Activated T-cell treated with anti-CD3 and anti-CD28 coated beads for 48 hours (primary cell): ENCODE data around the gene HTR2A.

ENCODE experiments used
- DNase-seq: peaks from one replicate; pipeline ENCODE4 v3.0.0-alpha.2; 2020; ENCODE audit warnings: low read depth

The HTR2A gene

GRCh38 chr13:46868091-46868490 is 28.8 kb downstream of the HTR2A start:
- DNase-seq, result no peak

DNA sequence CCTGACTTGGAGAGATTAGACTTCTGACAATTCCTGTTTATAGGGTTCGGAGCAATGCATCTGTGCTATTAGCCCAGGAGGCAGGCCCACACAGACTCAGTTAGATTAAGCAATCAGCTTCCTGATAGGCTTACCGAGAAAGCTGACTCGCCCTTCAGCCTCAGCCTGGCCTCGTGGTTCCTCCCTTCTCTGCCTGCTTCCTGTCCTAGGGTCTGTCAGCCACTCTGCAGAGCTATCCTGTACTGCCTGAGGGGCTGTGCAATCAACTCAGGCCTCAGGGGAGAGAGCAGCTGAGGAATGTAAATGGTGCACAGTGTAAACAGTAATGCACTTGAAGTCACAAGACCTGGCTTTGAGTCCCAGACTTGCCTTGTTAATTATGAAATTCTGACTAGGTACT is 30.7 kb downstream of the HTR2A start:
- DNase-seq, result no peak

DNA sequence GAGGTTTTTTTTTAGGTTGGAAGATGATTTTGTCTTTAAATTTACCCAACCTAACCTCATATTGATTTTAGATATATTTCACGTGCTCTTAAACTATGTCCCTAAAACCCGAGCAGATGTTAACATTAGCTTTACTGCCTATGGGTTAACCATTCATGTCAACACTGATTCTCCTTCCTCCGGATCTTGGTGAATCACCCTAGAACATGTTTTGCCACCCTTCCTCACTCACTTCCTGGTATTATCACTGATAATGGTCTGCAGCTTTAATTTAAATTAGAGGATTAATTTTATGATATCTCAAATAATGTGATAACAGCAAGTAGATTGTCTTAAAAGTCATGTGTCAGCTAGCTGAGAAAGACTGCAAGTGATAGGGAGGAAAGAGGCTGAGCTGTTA is 31.9 kb downstream of the HTR2A start:
- no peak for DNase-seq

DNA sequence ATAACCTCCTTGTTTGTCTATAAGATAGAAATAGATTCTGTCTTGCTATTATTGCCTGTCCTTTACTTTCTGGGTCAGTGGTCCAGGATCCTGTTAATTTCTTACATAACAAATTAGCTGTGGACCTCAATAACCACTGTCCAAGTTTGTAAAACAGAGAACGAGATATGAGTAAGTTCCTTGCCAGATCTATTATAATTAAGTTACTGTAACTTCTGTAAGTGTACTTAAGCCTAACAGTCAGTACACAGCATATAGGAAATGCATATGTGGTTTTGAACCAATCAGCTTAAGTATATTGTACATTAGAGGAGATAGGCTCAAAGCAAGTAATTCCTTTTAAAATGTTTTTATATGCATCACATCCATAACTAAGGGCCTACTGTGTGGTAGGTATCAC is 34.9 kb downstream of the HTR2A start:
- no peak for DNase-seq

DNA sequence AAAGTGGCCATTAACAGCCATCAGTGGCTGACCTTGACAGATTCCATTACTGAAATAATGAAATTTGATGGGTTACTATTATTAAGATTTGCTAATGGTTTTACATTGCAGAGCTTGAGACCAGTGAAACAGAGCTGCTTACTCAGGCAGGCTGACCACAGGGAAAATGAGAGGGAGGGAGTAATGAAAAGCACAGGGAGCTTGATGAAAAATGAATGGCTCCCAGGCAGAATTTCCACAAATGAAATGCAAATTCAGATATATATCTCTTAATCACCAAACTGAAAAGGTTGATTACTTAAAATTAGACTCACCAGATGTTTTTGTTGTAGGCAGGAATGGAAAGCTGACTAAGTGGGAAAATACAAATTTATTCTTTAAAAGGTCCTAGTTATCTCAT is 36.1 kb downstream of the HTR2A start:
- no peak for DNase-seq

GRCh38 chr13:46858776-46859175 is 38.1 kb downstream of the HTR2A start:
- DNase-seq, result no peak

DNA sequence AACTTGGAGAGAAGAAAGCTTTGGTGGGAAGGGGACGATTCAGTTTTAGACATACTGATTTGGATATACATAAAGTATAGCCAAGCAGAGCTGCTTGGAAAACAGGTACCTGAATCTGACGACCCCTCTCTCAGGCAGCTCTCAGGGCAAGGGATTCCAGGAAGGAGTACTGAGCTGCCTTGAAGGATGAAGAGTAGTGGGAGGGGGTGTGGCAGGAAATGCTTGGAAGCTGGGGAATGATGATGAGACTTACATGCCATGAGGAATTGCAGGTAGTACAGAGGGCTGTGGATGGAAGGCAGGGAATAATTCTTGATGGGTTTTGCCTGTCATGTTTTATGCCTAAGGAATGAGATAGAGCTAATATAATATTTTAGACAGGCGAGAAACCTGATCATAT is 38.7 kb downstream of the HTR2A start:
- DNase-seq, result no peak

GRCh38 chr13:46855664-46856063 is 41.2 kb downstream of the HTR2A start:
- DNase-seq, result no peak

- DNase-seq, result no peak
Observed at GRCh38 chr13:46855166-46855565, 41.7 kb downstream of the HTR2A start.

- no peak for DNase-seq
Observed at GRCh38 chr13:46852168-46852567, 44.7 kb downstream of the HTR2A start.

- DNase-seq, result no peak
Observed at GRCh38 chr13:46850214-46850613, 46.6 kb downstream of the HTR2A start.

DNA sequence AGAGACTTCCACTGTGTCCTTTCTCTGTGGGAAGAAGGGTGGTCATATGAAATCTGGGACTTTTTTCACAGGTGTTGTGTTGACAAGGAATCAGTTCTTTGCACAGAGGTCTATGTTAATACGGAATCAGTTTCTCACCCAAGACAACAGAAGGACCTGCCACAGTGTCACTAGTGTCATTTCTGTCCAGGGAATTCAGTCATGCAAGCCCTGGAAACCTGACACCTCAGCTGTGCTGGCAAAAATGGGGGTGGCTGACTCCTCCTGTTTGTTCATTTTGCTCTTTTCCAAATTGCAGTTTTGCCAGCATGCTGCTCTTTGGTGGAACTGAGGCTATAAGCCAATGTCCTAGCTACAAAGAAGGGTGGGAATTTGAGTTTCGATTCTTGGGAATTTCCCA is 50.1 kb downstream of the HTR2A start:
- DNase-seq, result no peak

DNA sequence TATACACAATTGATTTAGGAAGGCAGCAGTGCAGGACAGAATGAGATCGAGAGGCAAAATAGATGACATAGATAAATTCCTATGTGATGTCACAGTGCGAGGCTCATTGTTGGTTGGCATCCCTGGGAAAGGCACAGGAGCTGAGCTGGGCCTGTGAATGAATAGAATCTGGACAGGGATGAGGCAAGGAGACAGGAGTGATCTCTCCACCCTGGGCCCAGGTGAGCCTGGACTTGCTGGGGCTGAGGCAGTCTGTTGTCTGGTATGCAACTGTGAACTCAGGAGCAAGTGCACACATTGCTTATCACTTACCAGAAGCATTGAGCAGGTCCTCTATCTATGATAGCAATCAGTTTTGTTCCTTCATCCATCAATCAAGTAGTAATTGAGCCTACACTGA is 51.7 kb downstream of the HTR2A start:
- DNase-seq, result no peak

DNA sequence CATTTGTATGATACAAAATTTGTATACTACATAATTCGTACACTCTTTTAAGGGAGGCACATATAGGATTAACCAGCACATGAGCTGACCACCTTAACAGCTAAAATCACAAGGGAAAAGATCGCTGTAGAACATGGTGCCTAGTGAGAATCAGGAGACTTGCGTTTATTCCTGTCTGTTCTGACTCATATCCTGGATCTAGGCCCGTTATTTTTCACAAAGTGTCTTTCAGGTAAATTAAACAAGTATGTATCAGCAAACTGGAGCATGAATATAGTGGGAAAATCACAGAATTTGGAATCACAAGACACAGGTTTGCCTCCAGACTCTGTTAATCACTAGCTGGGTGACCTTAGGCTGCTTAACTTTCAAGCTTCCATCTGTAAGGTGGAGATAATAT is 52.4 kb downstream of the HTR2A start:
- no peak for DNase-seq

DNA sequence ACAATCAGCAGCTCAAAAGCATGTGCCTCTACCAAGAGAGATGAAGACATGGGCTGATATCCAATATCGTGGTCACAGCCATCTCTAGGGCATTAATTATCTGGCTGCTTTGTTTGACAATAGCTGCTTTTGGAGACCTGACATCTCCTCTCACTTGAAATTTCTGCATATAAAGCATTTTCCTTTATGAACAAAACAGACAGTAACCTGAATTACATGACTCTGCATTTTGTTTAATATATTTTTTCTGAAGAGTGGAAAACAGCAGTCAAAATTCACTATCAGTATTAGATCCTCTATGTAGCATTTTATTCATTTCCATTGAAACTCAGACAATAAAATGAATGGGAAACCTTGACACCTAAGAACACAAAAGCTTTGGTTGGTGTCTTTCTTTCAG is 57.5 kb downstream of the HTR2A start:
- DNase-seq, result no peak

GRCh38 chr13:46834657-46835056 is 62.2 kb downstream of the HTR2A start:
- DNase-seq, result no peak

GRCh38 chr13:46831588-46832194 is 65.2 kb downstream of the HTR2A start:
- no peak for DNase-seq

DNA sequence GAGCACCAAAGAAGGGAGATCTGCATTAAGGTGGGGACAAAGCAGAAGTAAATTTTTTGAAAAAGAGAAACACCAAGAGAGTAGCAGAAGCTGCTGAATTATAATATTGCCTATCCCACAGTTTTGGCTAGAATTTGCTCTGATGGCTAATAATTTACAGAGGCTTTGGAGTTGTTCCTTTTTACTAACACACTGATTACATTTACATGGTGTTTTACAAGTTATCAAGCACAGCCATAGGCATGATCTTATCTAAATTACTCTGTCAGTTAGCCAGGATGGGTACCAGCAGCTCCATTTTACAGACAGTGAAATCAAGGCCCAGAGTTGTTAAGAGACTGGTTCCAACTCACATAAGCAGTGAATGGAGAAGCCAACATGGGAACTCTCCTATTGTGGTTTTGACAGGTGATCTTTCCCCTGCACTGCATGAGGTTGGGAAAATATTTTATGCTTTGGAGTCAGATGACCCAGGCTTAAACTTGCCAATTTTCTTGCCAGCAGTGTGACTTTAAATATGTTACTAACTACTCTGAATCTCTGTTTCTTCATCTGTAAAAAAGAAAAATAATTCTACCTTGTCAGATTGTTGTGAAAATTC is 66.3 kb downstream of the HTR2A start:
- no peak for DNase-seq

- DNase-seq, result no peak
Observed at GRCh38 chr13:46822551-46822950, 74.3 kb downstream of the HTR2A start.

DNA sequence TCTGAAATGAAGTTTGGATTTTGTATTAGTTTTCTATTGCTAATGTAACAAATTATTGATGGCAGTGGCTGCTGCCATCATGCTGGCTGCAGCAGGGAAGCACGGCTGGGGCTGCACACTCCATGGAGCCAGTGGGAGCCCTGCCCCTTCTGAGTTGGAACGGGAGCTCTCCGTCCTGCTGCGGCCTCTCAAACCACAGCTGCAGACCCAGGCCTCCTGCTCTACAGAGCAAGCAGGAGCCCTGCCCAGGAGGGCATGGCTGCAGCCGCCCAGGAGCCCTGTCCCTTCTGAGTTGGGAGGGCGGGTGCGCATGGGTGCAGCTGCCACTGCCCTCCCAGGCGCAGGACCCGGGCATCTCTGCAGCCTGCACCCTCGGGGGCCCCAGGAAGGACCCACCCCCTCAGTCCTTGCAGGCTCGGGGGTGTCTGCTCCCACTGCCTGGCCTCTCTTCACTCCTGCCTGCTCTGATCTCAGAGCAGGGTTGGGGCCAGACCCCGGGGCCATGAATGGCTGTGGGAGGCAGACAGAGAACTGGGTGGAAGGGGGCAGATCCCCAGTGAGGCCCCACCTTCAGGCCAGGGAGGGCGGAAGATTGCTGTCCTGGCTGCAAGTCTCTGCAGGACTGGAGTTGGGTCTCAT is 78.9 kb downstream of the HTR2A start:
- DNase-seq, result no peak

GRCh38 chr13:46817095-46817494 is 79.8 kb downstream of the HTR2A start:
- no peak for DNase-seq

GRCh38 chr13:46816371-46816770 is 80.5 kb downstream of the HTR2A start:
- no peak for DNase-seq

- no peak for DNase-seq
Observed at GRCh38 chr13:46812301-46812797, 84.5 kb downstream of the HTR2A start.

DNA sequence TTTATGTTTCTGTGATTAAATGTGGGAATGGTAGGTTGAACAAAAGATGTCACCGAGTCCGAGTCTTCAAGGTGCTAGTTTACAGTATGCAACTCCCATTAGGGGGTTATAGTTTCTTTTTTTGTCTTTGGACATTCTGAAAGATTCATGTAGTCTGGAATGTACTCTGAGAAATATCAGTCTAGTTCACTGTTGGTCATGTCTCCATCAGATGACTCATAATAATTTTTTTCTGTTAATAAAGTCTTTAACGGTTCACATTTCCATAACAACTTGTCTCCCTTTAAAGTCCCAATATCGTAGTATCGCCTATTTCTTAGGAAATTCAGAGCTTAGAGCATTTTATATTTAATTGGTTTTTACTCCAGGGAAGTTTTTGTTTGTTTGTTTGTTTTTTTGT is 86.4 kb downstream of the HTR2A start:
- no peak for DNase-seq
